ENCODE data around the gene DOCK4.
"Not testable (repeated sequence)": the region's sequence is repeated elsewhere in the genome, so short reads cannot be mapped to it uniquely, and the experiment has no call there.

The DOCK4 gene, protein sequence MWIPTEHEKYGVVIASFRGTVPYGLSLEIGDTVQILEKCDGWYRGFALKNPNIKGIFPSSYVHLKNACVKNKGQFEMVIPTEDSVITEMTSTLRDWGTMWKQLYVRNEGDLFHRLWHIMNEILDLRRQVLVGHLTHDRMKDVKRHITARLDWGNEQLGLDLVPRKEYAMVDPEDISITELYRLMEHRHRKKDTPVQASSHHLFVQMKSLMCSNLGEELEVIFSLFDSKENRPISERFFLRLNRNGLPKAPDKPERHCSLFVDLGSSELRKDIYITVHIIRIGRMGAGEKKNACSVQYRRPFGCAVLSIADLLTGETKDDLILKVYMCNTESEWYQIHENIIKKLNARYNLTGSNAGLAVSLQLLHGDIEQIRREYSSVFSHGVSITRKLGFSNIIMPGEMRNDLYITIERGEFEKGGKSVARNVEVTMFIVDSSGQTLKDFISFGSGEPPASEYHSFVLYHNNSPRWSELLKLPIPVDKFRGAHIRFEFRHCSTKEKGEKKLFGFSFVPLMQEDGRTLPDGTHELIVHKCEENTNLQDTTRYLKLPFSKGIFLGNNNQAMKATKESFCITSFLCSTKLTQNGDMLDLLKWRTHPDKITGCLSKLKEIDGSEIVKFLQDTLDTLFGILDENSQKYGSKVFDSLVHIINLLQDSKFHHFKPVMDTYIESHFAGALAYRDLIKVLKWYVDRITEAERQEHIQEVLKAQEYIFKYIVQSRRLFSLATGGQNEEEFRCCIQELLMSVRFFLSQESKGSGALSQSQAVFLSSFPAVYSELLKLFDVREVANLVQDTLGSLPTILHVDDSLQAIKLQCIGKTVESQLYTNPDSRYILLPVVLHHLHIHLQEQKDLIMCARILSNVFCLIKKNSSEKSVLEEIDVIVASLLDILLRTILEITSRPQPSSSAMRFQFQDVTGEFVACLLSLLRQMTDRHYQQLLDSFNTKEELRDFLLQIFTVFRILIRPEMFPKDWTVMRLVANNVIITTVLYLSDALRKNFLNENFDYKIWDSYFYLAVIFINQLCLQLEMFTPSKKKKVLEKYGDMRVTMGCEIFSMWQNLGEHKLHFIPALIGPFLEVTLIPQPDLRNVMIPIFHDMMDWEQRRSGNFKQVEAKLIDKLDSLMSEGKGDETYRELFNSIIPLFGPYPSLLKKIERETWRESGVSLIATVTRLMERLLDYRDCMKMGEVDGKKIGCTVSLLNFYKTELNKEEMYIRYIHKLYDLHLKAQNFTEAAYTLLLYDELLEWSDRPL (N-terminal part only)

DNA sequence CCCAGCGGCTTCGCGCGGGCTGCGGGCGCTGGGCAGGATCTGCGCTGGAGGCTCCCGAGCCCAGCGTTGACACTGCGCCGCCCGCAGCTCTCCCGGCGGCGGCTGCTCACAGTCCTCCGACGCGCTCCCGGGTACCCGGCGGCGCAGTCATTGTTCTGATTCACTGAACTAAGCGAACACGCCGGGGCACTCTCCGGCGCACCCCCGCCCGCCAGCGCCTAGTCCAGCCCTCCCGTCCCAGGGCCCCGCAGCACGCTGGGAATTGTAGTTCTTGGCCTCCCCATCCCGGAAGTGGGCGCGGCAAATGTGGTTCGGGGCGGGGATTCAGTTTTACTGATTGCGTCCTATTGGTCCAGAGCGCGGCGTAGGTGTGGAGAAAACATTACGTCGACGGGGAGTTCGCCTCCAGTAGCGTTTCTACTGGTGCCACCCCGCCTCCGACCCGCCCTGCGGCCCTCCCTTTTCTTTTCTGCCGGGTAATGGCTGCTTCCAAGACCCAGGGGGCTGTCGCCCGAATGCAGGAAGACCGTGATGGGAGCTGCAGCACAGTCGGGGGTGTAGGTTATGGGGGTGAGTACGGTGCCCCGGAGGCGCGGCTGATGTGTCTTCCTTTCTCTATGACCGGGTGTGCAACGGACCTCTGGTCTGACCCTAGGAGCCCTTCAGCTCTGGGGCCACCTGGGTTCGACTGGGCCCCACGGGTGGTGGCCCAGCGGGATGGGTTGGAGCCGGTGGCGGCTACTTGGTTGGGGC, at the start of gene DOCK4, which contains the start of gene ZNF277:
TSS of gene DOCK4 (minus strand) at position 162 of the 753 bp plus-strand sequence. CDS start 261 bp downstream, outside the sequence.
TSS of gene ZNF277 (plus strand) at position 458 of the 753 bp plus-strand sequence. CDS start at position 480, 22 bp downstream.
- Mint-ChIP-seq H3K4me3 (peak within 1 kb of the TSS; percentile 99), H3K27ac (peak within 1 kb of the TSS; percentile 85), H3K27me3 (peaks cover 18% of the 10 kb centered on the region), H3K9me3 (ENCODE audit: low read depth) (no peaks in the 10 kb centered on the region), H3K36me3 (peaks cover 2% of the 10 kb centered on the region), H3K4me1 (ENCODE audit: low read depth) (peaks cover 44% of the 10 kb centered on the region)

DNA sequence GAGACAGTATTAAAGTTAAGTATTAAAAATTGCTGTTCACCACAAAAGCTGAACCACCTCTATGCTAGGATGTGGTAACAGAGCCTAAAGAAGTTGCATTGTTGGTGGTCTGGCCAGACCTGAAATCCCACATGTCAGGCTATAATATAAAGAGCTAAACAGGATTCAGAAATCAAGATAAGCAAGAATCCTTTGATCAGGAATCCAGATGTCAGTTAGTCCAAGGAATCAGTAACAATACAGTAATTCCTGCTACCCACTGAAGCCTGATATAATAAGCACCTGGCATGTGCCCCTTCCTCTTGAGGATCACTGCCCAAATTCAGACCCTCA, 49.2 kb upstream of the DOCK4 start:
- no peak overlapping the region for H3K4me3 Mint-ChIP-seq
- H3K27ac Mint-ChIP-seq: no peak overlapping the region
- no peaks in the 10 kb centered on the region for H3K9me3 Mint-ChIP-seq (ENCODE audit: low read depth)
- H3K27me3 Mint-ChIP-seq: no peaks in the 10 kb centered on the region
- H3K36me3 Mint-ChIP-seq: peaks cover 9% of the 10 kb centered on the region
- peaks cover 50% of the 10 kb centered on the region for H3K4me1 Mint-ChIP-seq (ENCODE audit: low read depth)

DNA sequence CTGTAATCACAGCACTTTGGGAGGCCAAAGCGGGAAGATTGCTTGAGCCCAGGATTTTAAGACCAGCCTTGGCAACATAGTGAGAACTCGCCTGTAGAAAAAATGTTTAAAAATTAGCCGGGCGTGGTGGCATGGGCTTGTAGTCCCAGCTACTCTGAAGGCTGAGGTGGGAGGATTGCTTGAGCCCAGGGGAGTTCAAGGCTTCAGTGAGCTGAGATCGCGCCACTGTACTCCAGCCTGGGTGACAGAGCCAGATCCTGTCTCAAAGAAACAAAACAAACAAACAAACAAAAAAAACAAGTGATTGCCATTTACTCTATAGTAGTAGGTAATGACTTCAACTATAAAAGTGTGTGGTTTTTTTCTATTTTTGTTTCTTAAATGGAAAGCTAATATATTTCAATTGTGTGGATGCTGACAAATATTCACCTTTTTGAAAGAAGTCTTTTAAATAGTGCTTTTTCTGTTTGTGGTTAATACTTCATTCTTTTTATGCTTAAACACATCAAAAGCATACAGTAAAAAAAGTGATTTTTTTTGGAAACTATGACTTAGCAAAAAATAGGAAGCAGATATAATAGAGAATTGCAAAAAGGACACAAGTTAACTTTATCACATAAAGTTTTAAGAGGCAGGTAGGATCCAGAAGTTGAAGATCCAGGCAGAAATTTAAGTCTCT, 48.6 kb upstream of the DOCK4 start:
- H3K4me1 Mint-ChIP-seq (ENCODE audit: low read depth): peaks cover 50% of the 10 kb centered on the region
- no peaks in the 10 kb centered on the region for H3K9me3 Mint-ChIP-seq (ENCODE audit: low read depth)
- no peaks in the 10 kb centered on the region for H3K27me3 Mint-ChIP-seq
- H3K4me3 Mint-ChIP-seq: no peak overlapping the region
- no peak overlapping the region for H3K27ac Mint-ChIP-seq
- H3K36me3 Mint-ChIP-seq: peaks cover 9% of the 10 kb centered on the region

DNA sequence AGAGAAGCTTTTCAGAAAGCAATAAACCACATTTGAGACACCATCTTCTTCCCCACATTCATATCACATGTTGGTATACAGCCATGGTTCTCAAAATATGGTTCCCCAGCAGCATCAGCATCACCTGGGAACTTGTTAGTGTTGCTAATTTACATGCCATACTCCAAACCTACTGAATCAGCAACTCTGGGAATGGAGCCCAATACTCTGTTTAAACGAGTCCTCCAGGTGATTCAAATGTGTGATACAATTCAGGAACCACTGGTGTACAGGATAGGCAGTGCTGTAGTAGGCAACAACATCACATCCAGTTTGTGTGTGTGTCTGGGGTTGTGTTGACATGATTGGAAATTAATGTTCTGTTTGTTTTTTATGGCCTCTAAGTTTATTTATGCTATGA, 48.0 kb upstream of the DOCK4 start:
- H3K27ac Mint-ChIP-seq: no peak overlapping the region
- peaks cover 50% of the 10 kb centered on the region for H3K4me1 Mint-ChIP-seq (ENCODE audit: low read depth)
- H3K27me3 Mint-ChIP-seq: no peaks in the 10 kb centered on the region
- no peak overlapping the region for H3K4me3 Mint-ChIP-seq
- H3K36me3 Mint-ChIP-seq: peaks cover 9% of the 10 kb centered on the region
- H3K9me3 Mint-ChIP-seq (ENCODE audit: low read depth): no peaks in the 10 kb centered on the region

DNA sequence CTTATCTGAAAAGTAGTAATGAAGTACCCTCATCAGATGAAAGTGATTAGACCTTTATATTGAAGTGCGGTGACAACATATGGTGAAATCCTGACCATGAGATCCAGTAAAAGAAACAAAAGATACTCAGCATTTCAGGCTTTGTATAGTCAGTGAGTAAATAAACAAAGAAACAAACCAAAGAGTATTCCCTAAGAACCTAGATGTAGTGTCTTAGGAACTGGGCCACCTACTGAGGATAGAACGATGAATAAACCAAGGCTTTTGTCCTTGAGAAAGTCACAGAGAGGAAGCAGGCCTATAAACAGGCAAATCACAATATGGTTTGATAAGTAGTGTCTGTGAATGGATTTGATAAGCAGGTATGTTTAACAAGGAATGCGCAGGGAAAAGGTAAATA, 46.5 kb upstream of the DOCK4 start:
- Mint-ChIP-seq H3K27me3 (no peaks in the 10 kb centered on the region), H3K4me3 (no peak overlapping the region), H3K4me1 (ENCODE audit: low read depth) (peaks cover 50% of the 10 kb centered on the region), H3K36me3 (peaks cover 13% of the 10 kb centered on the region), H3K27ac (peak overlapping the region; percentile 51), H3K9me3 (ENCODE audit: low read depth) (no peaks in the 10 kb centered on the region)

DNA sequence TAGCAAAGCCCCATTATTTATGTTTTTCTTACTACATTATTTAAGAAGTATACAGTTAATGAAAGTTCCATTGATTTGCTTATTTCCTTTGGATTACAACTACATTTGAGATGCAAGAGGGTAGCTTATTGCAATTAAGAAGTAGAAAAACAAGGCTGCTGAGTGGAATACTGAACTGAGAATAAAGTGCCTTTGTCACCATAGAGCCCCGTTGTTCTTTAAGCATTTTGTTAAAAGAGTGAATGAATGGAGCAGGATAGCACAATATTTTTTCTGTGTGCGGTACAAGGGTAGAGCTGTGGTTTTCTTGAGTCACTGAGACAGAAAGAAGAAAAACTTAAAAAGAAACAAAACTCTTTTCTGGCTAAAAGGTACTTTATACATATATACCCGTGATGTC, 45.9 kb upstream of the DOCK4 start:
- Mint-ChIP-seq H3K4me3 (no peak overlapping the region), H3K4me1 (ENCODE audit: low read depth) (peaks cover 50% of the 10 kb centered on the region), H3K27me3 (no peaks in the 10 kb centered on the region), H3K36me3 (peaks cover 13% of the 10 kb centered on the region), H3K27ac (peak overlapping the region; percentile 31), H3K9me3 (ENCODE audit: low read depth) (no peaks in the 10 kb centered on the region)

DNA sequence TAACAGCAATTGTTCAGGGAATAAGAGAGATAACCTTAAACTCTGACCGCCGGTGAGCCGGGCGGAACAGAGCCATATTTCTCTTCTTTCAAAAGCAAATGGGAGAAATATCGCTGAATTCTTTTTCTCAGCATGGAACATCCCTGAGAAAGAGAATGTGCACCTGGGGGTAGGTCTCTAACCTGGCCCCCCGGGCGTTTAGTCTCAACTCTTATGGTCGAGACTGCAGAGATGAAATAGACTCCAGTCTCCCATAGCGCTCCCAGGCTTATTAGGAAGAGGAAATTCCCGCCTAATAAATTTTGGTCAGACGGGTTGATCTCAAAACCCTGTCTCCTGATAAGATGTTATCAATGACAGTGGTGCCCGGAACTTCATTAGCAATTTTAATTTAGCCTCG, 43.8 kb upstream of the DOCK4 start:
- H3K27ac Mint-ChIP-seq; H3K9me3 Mint-ChIP-seq (ENCODE audit: low read depth); H3K27me3 Mint-ChIP-seq; H3K4me3 Mint-ChIP-seq: not testable (repeated sequence)
- H3K36me3 Mint-ChIP-seq: peaks cover 13% of the 10 kb centered on the region
- peaks cover 41% of the 10 kb centered on the region for H3K4me1 Mint-ChIP-seq (ENCODE audit: low read depth)

DNA sequence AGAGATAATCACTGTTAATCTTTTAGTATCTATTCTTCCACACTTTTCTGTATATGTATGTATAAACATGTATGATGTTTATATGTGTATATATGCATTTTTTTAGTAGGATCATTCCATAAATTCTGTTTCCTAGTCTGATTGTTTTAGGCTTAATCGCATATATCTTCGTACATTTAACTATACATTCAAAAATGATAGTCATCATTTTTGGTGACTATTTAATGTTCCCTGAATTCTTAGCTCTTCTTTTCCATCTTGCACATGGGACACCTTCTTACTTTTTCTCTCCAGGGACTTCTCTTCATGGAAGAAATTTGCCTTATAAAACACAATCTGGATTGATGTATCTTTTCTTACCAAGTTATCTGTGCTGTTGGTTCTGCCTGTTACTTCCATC, 42.4 kb upstream of the DOCK4 start:
- no peak overlapping the region for H3K4me3 Mint-ChIP-seq
- H3K9me3 Mint-ChIP-seq (ENCODE audit: low read depth): no peaks in the 10 kb centered on the region
- peaks cover 15% of the 10 kb centered on the region for H3K36me3 Mint-ChIP-seq
- peaks cover 31% of the 10 kb centered on the region for H3K4me1 Mint-ChIP-seq (ENCODE audit: low read depth)
- no peak overlapping the region for H3K27ac Mint-ChIP-seq
- H3K27me3 Mint-ChIP-seq: no peaks in the 10 kb centered on the region

DNA sequence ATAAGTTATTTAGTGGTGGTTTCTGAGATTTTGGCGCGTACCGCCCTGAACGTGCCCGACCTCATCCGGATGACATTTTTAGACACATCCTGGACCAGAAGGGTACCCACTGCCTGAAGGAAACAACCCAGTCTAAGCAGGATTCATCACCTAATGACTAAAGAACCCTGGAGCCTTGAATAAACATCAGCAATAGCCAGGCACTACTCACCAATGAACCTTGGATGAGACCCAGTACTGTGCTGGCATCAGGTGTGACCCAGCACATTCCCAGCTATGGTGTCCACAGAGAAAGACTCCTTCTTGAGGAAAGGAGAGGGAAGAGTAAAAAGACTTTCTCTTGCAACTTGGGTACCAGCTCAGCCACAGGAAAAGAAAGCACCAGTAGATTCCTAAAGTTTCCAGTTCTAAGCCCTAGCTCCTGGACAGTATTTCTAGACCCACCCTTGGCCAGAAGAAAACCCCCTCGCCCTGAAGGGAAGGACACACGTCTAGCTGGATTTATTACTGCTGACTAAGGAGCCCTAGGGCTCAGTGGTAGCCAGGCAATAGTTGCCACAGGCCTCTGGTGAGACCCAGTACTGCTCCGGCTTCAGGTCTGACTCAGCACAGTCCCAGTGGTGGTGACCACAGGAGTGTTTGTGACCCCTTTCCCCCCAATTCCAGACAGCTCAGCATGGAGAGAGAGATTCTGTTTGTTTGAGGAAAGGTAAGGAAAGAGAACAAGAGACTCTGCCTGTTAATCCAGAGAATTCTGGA, 32.8 kb upstream of the DOCK4 start:
- Mint-ChIP-seq H3K9me3 (ENCODE audit: low read depth) (peaks cover 22% of the 10 kb centered on the region), H3K4me3 (no peak overlapping the region), H3K4me1 (ENCODE audit: low read depth) (peaks cover 3% of the 10 kb centered on the region), H3K27me3 (no peaks in the 10 kb centered on the region), H3K27ac (no peak overlapping the region), H3K36me3 (peaks cover 24% of the 10 kb centered on the region)

DNA sequence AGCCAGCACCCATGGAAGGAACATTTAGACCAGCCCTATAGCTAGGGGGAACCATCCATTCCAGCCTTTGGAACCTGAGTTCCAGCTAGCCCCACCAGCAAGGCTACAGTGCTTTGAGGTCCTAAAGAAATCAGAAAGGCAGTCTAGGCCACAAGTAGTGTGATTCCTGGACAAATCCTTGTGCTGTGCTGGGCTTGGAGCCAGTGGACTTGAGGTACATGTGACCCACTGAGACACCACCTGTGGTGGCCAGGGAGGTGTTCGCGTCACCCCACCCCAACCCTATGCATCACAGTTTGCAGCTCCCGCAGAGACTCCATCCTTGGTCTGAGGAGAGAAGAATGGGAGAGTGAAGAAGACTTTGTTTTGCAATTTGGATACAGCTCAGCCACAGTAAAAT, 32.1 kb upstream of the DOCK4 start:
- Mint-ChIP-seq H3K36me3 (peaks cover 22% of the 10 kb centered on the region), H3K27ac (no peak overlapping the region), H3K4me3 (no peak overlapping the region), H3K27me3 (no peaks in the 10 kb centered on the region), H3K9me3 (ENCODE audit: low read depth) (peaks cover 22% of the 10 kb centered on the region), H3K4me1 (ENCODE audit: low read depth) (no peaks in the 10 kb centered on the region)

DNA sequence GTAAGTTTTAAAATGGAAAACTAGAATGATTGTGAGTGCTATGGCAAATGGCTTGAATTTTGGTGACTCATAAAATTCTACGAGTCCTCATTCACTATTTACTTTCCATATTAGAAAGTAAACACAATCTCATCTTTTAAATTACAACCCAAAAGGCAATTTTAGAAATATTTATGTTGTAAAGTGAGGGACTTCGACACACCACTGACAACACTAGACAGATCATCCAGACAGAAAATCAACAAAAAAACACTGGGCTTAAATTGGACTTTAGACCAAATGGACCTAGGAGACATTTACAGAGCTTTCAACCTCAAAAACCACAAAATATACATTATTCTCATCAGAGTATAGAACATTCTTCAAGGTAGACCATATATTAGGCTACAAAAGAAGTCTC, 30.4 kb upstream of the DOCK4 start:
- Mint-ChIP-seq H3K27ac (no peak overlapping the region), H3K36me3 (peaks cover 22% of the 10 kb centered on the region), H3K27me3 (no peaks in the 10 kb centered on the region), H3K4me3 (no peak overlapping the region), H3K9me3 (ENCODE audit: low read depth) (peaks cover 16% of the 10 kb centered on the region), H3K4me1 (ENCODE audit: low read depth) (peaks cover 3% of the 10 kb centered on the region)

DNA sequence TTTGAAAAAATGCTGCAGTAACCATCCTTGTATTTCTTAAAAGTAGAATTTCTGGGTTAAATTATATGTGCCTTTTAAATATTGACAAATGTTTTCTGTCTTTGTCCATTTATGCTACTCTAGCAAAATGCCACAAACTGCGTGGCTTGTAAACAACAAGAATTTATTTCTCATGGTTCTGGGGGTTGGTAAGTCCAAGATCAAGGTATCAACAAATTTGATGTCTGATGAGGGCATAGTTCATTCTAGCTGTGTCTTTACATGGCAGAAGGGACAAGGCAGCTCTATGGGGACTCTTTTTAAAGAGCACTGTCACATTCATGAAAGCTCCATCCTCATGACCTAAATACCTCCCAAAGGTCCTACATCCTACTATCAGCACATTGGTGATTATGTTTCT, 27.9 kb upstream of the DOCK4 start:
- peaks cover 11% of the 10 kb centered on the region for H3K36me3 Mint-ChIP-seq
- no peak overlapping the region for H3K27ac Mint-ChIP-seq
- H3K4me1 Mint-ChIP-seq (ENCODE audit: low read depth): peaks cover 12% of the 10 kb centered on the region
- H3K27me3 Mint-ChIP-seq: no peaks in the 10 kb centered on the region
- H3K9me3 Mint-ChIP-seq (ENCODE audit: low read depth): peaks cover 4% of the 10 kb centered on the region
- H3K4me3 Mint-ChIP-seq: no peak overlapping the region

DNA sequence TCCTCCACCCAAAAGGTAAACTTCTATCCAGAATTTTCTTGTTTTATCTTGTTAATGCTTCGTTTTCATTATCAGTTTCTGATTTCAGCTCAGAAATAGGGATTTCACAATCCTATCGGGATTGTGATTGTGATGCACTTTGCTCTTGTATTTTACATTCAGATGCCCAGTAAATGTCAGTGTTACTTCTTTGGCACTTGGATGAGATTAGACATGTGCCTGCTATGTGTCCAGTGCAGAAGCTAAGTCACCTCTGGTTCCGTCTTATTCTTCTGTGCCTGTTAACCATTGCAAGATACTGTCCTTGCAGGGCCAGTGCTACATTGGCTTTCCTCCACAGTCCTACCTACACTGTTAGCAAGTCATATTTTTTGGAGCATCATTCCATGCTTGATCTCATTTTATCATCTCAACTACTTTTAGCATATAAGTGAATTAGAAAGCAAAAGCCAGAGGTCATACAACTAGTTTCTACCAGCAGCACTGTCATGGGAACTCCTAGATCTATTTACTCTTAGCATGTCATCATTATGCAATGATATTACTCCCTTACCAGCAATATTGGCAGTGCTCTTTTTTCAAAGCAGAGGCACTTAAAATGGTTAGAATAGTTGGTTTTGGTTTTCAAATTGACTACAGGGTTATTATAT, 27.0 kb upstream of the DOCK4 start:
- Mint-ChIP-seq H3K9me3 (ENCODE audit: low read depth) (peaks cover 4% of the 10 kb centered on the region), H3K27ac (no peak overlapping the region), H3K4me1 (ENCODE audit: low read depth) (peaks cover 16% of the 10 kb centered on the region), H3K4me3 (no peak overlapping the region), H3K36me3 (peaks cover 14% of the 10 kb centered on the region), H3K27me3 (no peaks in the 10 kb centered on the region)
